Neural progenitor cell (in vitro differentiated cells): ENCODE measurements around the gene IGFLR1. TPM values are rescaled to one million over a fixed set of nuclear protein-coding genes. Genes with fewer than 3 reads are reported as not detected.

Experiments used
- DNase-seq: peaks from one replicate; pipeline ENCODE4 v3.0.0-alpha.2; 2016; ENCODE audit warnings: low spot score
- H2AFZ ChIP-seq: fragments of 200-600 bp; sonication (generic); replicated peaks from 2 replicates; pipeline ENCODE4 v1.6.1; 2016; ENCODE audit warnings: antibody characterized with exemption
- H3F3A ChIP-seq: fragments of 200-600 bp; sonication (generic); 2 replicates; pipeline ENCODE4 v1.6.1; 2016; ENCODE audit warnings: antibody characterized with exemption, low read depth
- H3K27ac ChIP-seq: fragments of 200-600 bp; sonication (generic); 2 replicates; pipeline ENCODE4 v1.5.1; 2016; ENCODE audit warnings: mild to moderate bottlenecking
- H3K27me3 ChIP-seq: fragments of 200-600 bp; sonication (generic); 2 replicates; pipeline ENCODE4 v1.6.1; 2016; ENCODE audit warnings: mild to moderate bottlenecking, moderate library complexity
- H3K36me3 ChIP-seq: fragments of 200-600 bp; sonication (generic); 2 replicates; pipeline ENCODE4 v1.5.1; 2016
- H3K4me1 ChIP-seq: fragments of 200-600 bp; sonication (generic); 2 replicates; pipeline ENCODE4 v1.6.1; 2016; ENCODE audit warnings: mixed run types
- H3K4me2 ChIP-seq: fragments of 200-600 bp; sonication (generic); 2 replicates; pipeline ENCODE4 v1.6.1; 2016
- H3K4me3 ChIP-seq: fragments of 200-600 bp; sonication (generic); 2 replicates; pipeline ENCODE4 v1.5.1; 2016
- H3K79me2 ChIP-seq: fragments of 200-600 bp; sonication (generic); 2 replicates; pipeline ENCODE4 v1.6.1; 2016; ENCODE audit warnings: low read depth
- H3K9ac ChIP-seq: fragments of 200-600 bp; sonication (generic); 2 replicates; pipeline ENCODE4 v1.6.1; 2016
- H3K9me3 ChIP-seq: fragments of 200-600 bp; sonication (generic); 2 replicates; pipeline ENCODE4 v1.5.1; 2016; ENCODE audit warnings: low read depth
- H4K20me1 ChIP-seq: fragments of 200-600 bp; sonication (generic); 2 replicates; pipeline ENCODE4 v1.6.1; 2016; ENCODE audit warnings: low read depth
- H3K27ac Mint-ChIP-seq: 3 replicates; pipeline ENCODE4 v1.8.0; 2021; ENCODE audit warnings: mixed read lengths
- H3K27me3 Mint-ChIP-seq: 2 replicates; pipeline ENCODE4 v1.8.0; 2022; ENCODE audit warnings: low read depth, mild to moderate bottlenecking, inconsistent platforms, moderate library complexity, mixed read lengths; ENCODE audit not compliant: insufficient read depth
- H3K36me3 Mint-ChIP-seq: 3 replicates; pipeline ENCODE4 v1.8.0; 2021; ENCODE audit warnings: mixed read lengths
- H3K4me1 Mint-ChIP-seq: 3 replicates; pipeline ENCODE4 v1.8.0; 2021; ENCODE audit warnings: mixed read lengths
- H3K4me3 Mint-ChIP-seq: 3 replicates; pipeline ENCODE4 v1.8.0; 2021; ENCODE audit warnings: mild to moderate bottlenecking, moderate library complexity, mixed read lengths
- H3K9me3 Mint-ChIP-seq: 3 replicates; pipeline ENCODE4 v1.8.0; 2020; ENCODE audit warnings: mixed read lengths
- CTCF ChIP-seq: fragments of 200-600 bp; sonication (generic); IDR thresholded peaks from 2 replicates; pipeline ENCODE4 v1.5.1; 2017; ENCODE audit warnings: antibody characterized with exemption, mild to moderate bottlenecking
- EZH2 ChIP-seq: fragments of 200-600 bp; sonication (generic); IDR thresholded peaks from 2 replicates; pipeline ENCODE4 v1.6.1; 2017; ENCODE audit warnings: antibody characterized with exemption, mild to moderate bottlenecking, moderate library complexity
- EZH2phosphoT487 ChIP-seq: fragments of 200-600 bp; sonication (generic); IDR thresholded peaks from 2 replicates; pipeline ENCODE4 v1.6.1; 2017; ENCODE audit warnings: antibody characterized with exemption
- total RNA-seq: library from RNA; depleted of rRNA; stranded (reverse); fragments of >200 nt; gene quantifications from 2 replicates; pipeline ENCODE4 v1.2.3, GENCODE V29; 2015; ENCODE audit warnings: low replicate concordance

The IGFLR1 gene
- total RNA-seq, 1 donor from 2014 or later: 5.0 TPM

- Histone ChIP-seq H3K27me3 (no peaks in the 10 kb centered on the region), H3K27ac (no peak overlapping the region), H3K4me1 (no peaks in the 10 kb centered on the region), H3F3A (no peaks in the 10 kb centered on the region), H3K9me3 (no peaks in the 10 kb centered on the region), H3K4me2 (no peak overlapping the region), H3K79me2 (no peaks in the 10 kb centered on the region), H3K36me3 (no peaks in the 10 kb centered on the region), H3K9ac (no peak overlapping the region), H4K20me1 (no peaks in the 10 kb centered on the region), H3K4me3 (no peak overlapping the region), H2AFZ (no peak overlapping the region)
- no peaks in the 10 kb centered on the region for H3K4me1 Mint-ChIP-seq
- no peak overlapping the region for H3K4me3 Mint-ChIP-seq
- peaks cover 11% of the 10 kb centered on the region for H3K27me3 Mint-ChIP-seq
- no peak overlapping the region for H3K27ac Mint-ChIP-seq
- DNase-seq: no peak
- TF ChIP-seq EZH2 (no peak), CTCF (no peak), EZH2phosphoT487 (no peak)
- H3K36me3 Mint-ChIP-seq: peaks cover 48% of the 10 kb centered on the region
- H3K9me3 Mint-ChIP-seq: no peaks in the 10 kb centered on the region
These were observed 14.1 kb downstream of the IGFLR1 start for GRCh38 chr19:35727956-35728706.

GRCh38 chr19:35727053-35727955, 14.9 kb downstream of the IGFLR1 start:
- Histone ChIP-seq H3K9ac (no peak overlapping the region), H3K4me2 (no peak overlapping the region), H3K4me3 (no peak overlapping the region), H3K79me2 (no peaks in the 10 kb centered on the region), H2AFZ (no peak overlapping the region), H3K27me3 (no peaks in the 10 kb centered on the region), H3F3A (no peaks in the 10 kb centered on the region), H3K9me3 (no peaks in the 10 kb centered on the region), H3K4me1 (no peaks in the 10 kb centered on the region), H3K27ac (no peak overlapping the region), H3K36me3 (no peaks in the 10 kb centered on the region), H4K20me1 (no peaks in the 10 kb centered on the region)
- Mint-ChIP-seq H3K27me3 (peaks cover 11% of the 10 kb centered on the region), H3K36me3 (peaks cover 51% of the 10 kb centered on the region), H3K9me3 (no peaks in the 10 kb centered on the region), H3K4me3 (no peak overlapping the region), H3K27ac (no peak overlapping the region), H3K4me1 (no peaks in the 10 kb centered on the region)
- DNase-seq: no peak
- TF ChIP-seq CTCF: no peak
- TF ChIP-seq EZH2: no peak
- no peak for TF ChIP-seq EZH2phosphoT487

- Histone ChIP-seq H3K36me3 (no peaks in the 10 kb centered on the region), H3K79me2 (no peaks in the 10 kb centered on the region), H3F3A (no peaks in the 10 kb centered on the region), H3K27ac (no peak overlapping the region), H3K4me3 (no peak overlapping the region), H4K20me1 (peaks cover 4% of the 10 kb centered on the region), H3K27me3 (no peaks in the 10 kb centered on the region), H3K4me1 (no peaks in the 10 kb centered on the region), H2AFZ (no peak overlapping the region), H3K9me3 (no peaks in the 10 kb centered on the region), H3K9ac (no peak overlapping the region), H3K4me2 (no peak overlapping the region)
- no peak overlapping the region for H3K27ac Mint-ChIP-seq
- H3K9me3 Mint-ChIP-seq: no peaks in the 10 kb centered on the region
- peaks cover 12% of the 10 kb centered on the region for H3K27me3 Mint-ChIP-seq
- DNase-seq: no peak
- peaks cover 48% of the 10 kb centered on the region for H3K36me3 Mint-ChIP-seq
- H3K4me3 Mint-ChIP-seq: peak overlapping the region; percentile 8
- no peaks in the 10 kb centered on the region for H3K4me1 Mint-ChIP-seq
- no peak for TF ChIP-seq EZH2
These were observed 16.9 kb downstream of the IGFLR1 start for GRCh38 chr19:35725216-35725861.
